Measurements from ENCODE around the gene TUBAL3.

DNA sequence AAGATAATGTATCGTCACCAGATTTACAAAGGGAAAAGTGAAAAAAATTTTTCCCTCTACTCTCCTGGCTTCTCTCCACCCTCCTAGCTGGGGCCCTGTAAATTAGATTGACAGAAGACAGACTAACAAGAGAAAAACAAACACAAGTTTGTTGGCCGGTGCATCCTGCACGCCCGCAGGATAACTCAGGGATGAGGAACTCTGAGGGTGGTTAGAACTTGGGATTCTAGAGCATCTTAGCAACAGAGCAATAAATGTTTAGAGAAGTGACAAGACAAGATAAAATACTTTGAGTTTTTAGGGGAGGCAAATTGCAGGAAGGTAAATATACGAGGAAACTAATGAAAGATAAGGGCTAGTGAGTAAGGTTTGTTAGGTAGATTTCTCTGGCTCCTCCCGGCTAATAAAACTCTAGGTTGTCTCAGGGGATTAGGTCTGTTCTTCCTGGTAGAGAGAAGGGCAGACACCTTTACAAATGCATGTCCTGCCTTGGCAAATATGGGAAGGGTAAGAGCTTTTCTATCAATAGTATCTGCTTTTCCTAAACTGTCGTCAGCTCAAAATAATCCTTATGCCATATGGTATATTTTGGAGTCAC, 44.2 kb downstream of the TUBAL3 start:
- TF ChIP-seq, protein P1, sequence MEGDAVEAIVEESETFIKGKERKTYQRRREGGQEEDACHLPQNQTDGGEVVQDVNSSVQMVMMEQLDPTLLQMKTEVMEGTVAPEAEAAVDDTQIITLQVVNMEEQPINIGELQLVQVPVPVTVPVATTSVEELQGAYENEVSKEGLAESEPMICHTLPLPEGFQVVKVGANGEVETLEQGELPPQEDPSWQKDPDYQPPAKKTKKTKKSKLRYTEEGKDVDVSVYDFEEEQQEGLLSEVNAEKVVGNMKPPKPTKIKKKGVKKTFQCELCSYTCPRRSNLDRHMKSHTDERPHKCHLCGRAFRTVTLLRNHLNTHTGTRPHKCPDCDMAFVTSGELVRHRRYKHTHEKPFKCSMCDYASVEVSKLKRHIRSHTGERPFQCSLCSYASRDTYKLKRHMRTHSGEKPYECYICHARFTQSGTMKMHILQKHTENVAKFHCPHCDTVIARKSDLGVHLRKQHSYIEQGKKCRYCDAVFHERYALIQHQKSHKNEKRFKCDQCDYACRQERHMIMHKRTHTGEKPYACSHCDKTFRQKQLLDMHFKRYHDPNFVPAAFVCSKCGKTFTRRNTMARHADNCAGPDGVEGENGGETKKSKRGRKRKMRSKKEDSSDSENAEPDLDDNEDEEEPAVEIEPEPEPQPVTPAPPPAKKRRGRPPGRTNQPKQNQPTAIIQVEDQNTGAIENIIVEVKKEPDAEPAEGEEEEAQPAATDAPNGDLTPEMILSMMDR (IDR thresholded peaks at IDR 0.05 in 2 of 3, conservative IDR thresholded peaks at IDR 0.05 in 1 of 3; ENCODE audit: borderline replicate concordance in 1 of 3, insufficient read depth in 1 of 3, low read depth in 2 of 3, low read length in 2 of 3), result no peak
- TF ChIP-seq YY1 (IDR thresholded peaks at IDR 0.05; ENCODE audit: extremely low read depth, insufficient replicate concordance, low read depth, low read length) (no peak), EZH2phosphoT487 (IDR thresholded peaks at IDR 0.05; ENCODE audit: borderline replicate concordance) (no peak), POLR2AphosphoS5 (IDR thresholded peaks at IDR 0.05; ENCODE audit: low read depth, low read length) (no peak), CBX3 (IDR thresholded peaks at IDR 0.05; ENCODE audit: low read depth) (no peak), POLR2A (IDR thresholded peaks at IDR 0.05; ENCODE audit: borderline replicate concordance, extremely low read depth, insufficient read depth, insufficient read length) (no peak), EGR1 (IDR thresholded peaks at IDR 0.05; ENCODE audit: low read depth) (no peak), TCF7L2 (IDR thresholded peaks at IDR 0.05; ENCODE audit: borderline replicate concordance, extremely low read depth, insufficient read depth, insufficient read length) (no peak)
- TF ChIP-seq, protein P2, sequence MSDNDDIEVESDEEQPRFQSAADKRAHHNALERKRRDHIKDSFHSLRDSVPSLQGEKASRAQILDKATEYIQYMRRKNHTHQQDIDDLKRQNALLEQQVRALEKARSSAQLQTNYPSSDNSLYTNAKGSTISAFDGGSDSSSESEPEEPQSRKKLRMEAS (IDR thresholded peaks at IDR 0.05), result no peak
- TF ChIP-seq, protein P3, sequence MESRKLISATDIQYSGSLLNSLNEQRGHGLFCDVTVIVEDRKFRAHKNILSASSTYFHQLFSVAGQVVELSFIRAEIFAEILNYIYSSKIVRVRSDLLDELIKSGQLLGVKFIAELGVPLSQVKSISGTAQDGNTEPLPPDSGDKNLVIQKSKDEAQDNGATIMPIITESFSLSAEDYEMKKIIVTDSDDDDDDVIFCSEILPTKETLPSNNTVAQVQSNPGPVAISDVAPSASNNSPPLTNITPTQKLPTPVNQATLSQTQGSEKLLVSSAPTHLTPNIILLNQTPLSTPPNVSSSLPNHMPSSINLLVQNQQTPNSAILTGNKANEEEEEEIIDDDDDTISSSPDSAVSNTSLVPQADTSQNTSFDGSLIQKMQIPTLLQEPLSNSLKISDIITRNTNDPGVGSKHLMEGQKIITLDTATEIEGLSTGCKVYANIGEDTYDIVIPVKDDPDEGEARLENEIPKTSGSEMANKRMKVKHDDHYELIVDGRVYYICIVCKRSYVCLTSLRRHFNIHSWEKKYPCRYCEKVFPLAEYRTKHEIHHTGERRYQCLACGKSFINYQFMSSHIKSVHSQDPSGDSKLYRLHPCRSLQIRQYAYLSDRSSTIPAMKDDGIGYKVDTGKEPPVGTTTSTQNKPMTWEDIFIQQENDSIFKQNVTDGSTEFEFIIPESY (IDR thresholded peaks at IDR 0.05; ENCODE audit: extremely low read depth, insufficient replicate concordance, low read length), result no peak

Data from HCT116 (cell line).